IPS-NIHi7 (cell line): ENCODE data around the gene VRK1.
"Not testable (repeated sequence)": the region's sequence is repeated elsewhere in the genome, so short reads cannot be mapped to it uniquely, and the experiment has no call there.

Experiments
- DNase-seq: peaks from one replicate; pipeline ENCODE4 v3.0.0; 2012; ENCODE audit warnings: mixed read lengths; ENCODE audit errors: extremely low spot score

VRK1 gene, protein sequence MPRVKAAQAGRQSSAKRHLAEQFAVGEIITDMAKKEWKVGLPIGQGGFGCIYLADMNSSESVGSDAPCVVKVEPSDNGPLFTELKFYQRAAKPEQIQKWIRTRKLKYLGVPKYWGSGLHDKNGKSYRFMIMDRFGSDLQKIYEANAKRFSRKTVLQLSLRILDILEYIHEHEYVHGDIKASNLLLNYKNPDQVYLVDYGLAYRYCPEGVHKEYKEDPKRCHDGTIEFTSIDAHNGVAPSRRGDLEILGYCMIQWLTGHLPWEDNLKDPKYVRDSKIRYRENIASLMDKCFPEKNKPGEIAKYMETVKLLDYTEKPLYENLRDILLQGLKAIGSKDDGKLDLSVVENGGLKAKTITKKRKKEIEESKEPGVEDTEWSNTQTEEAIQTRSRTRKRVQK

DNA sequence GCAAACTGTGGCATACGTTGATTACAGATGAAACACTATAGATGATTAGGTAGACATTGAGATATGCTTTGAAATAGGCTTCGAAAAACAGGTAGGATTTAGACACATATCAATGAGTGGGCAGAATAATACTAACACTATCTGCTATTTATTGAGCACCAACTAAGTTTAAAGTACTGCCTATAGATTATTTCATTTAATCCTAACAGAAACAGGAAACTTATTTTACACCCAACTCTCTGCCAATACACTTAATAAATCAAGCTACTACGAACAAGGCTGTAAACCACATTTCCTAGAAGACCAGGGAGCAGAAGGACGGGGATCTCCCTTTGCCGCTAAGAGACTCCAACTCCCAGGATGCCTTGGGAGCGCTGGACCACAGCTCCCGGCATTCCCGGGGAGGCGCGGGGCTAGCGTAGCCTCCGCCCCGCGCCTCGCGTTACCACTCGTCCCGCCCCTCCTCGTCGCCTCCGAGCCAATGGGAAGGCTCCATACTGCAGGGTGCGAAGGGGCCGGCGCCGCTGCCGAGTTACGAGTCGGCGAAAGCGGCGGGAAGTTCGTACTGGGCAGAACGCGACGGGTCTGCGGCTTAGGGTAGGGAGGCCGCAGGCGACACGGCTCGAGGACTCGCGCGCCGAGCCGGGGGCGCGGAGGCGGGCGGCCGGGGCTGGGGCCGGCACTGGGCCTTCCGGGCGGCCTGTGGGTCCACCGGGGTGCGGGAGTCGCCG lies at the start of gene VRK1:
VRK1 (plus strand) TSS at position 532 of the 731 bp plus-strand sequence. CDS start 36,090 bp downstream, outside the sequence.
- peak; percentile 98 for DNase-seq

- no peak for DNase-seq
These were observed 49.6 kb upstream of the VRK1 start for GRCh38 chr14:96747608-96748007.

DNA sequence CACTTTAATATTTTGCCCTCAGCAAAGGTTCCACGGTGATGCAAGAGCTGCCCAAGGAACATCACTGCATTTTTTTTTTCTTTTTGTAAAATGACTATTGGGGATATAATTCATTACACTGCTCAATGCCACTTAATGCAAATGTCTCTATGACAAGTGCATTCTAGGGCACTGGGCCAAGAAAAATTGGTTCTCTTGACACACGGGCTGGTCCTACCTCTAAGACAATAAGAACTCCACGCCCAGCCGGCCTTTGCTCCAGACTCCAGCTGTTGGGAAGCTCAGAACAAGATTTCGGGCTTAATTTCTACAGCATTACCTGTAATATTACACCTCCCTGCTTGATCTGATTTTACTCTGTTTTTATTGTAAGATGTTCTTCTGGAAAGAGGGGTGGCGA lies 48.8 kb upstream of the VRK1 start:
- DNase-seq: no peak

DNA sequence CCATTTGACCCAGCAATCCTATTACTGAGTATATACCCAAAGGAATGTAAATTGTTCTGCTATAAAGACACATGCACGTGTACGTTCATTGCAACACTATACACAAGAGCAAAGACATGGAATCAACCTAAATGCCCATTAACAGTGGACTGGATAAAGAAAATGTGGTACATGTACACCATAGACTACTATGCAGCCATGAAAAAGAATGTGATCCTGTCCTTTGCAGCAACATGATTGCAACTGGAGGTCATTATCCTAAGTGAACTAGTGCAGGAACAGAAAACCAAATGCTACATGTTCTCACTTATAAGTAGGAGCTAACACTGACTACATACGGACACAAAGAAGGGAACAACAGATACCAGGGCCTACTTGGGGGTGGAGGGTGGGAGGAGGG lies 45.7 kb upstream of the VRK1 start:
- no peak for DNase-seq

DNA sequence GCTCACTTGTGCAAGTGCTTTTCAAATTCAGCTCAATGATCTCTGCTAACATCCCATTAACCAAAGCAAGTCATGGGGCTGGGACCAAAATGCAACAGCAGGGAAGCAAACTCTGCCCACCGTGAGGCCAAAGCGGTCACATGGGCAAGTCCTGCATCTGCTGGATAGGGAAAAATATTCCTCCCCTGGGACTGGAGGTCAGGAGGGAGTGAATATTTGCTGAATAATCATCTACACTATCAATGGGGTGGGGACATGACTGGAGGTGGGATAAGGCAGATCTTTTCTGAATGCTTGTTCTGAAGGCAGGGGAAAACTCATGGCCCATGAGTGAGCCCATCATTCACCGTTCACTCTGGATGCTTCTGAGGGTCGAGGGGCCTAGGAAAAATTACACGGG lies 45.1 kb upstream of the VRK1 start:
- DNase-seq: no peak

GRCh38 chr14:96752594-96752993 lies 44.6 kb upstream of the VRK1 start:
- no peak for DNase-seq

- no peak for DNase-seq
These were observed 42.9 kb upstream of the VRK1 start for GRCh38 chr14:96754162-96754844.

DNA sequence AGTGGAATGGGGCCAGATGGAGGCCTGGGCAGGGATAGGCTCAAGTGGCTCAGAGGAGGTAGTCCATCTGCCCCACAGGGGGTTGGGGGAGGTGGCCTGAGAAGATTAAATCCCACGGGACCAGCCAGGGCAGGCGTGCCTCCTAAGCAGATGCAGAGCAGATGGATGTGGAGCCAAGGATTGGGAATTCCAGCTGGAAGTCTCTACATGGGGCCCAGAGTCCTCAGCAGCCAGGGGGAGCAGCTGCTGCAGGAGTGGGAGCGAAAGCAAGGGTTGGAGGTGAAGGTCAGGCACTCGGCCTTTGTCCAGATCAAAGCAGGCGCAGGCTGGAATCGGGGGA lies 42.4 kb upstream of the VRK1 start:
- peak; percentile 49 for DNase-seq

GRCh38 chr14:96756745-96757144 lies 40.4 kb upstream of the VRK1 start:
- DNase-seq: no peak

DNA sequence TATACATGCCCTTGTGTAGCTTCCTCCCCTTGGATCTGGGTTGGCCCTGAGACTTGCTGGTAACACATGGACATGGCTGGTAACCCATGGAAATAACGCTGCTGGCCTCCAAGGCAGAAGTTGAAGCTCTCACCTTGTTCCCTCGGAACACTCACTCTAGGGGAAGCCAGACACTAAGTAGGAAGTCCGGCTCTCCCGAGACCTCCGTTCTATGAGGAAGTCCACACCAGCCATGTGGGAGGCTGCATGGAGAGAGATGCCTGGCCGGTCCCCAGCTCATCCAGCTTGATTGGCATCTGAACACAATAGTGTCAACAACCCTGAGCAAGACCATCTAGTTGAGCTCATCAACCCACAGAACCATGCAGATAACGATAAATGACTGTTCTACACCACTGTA lies 39.7 kb upstream of the VRK1 start:
- no peak for DNase-seq

- DNase-seq: no peak
These were observed 36.1 kb upstream of the VRK1 start for GRCh38 chr14:96761066-96761465.

DNA sequence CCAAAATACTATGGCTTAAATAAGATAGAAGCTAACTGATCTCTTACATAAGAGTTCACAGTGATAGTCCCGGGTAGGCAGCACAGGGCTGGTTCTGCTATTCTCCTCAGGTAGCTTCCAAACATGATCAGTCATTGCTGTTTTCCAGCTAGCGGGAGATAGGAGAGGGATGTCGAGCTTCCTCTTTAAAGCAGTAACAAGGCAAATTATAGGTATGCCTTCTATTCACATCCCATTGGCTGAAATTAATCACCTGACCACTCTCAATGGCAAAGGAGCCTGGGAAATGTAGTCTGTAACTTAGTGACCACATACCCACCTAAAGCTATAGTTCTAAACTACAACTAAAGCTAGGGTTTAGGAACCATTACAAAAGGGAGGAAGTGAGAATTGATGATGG lies 34.5 kb upstream of the VRK1 start:
- DNase-seq: peak; percentile 82

DNA sequence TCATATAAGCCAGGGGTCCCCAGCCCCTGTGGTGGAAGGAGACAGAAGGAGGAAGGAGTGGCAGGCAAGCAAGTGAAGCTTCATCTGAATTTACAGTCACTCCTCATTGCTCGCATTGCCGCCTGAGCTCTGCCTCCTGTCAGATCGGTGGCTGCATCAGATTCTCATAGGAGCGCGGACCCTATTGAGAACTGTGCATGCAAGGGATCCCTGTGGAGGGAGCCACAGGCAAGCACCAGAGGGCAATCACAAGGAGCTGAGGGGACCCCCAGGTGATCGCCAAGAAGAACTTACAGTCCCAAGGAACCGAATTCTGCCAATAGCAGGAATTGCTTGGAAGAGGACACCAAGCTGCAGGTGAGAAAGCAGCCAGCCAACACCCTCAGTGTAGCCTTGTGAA lies 33.2 kb upstream of the VRK1 start:
- no peak for DNase-seq

GRCh38 chr14:96765205-96765604 lies 32.0 kb upstream of the VRK1 start:
- DNase-seq: not testable (repeated sequence)

GRCh38 chr14:96772929-96773328 lies 24.3 kb upstream of the VRK1 start:
- no peak for DNase-seq

GRCh38 chr14:96776791-96777190 lies 20.4 kb upstream of the VRK1 start:
- DNase-seq: no peak

- DNase-seq: no peak
These were observed 16.7 kb upstream of the VRK1 start for GRCh38 chr14:96780500-96780899.

DNA sequence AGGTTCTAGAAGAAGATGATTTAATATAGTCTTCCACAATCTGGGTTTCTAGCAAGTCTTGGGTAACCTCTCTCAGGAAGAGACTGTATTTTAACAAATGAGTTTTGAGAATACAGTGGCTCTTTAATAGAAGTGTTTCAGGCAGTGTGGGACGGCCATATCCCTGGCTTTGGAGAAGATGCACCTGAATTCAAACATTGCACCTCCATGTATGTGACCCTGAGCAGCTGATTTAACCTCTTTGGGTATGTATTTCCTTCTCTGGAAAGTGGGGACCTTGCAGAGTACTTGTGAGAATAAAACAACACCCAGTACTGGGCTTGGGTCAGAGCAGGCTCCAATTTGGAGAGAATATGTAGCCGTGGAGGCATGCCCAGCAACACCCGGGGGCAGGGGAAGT lies 15.8 kb upstream of the VRK1 start:
- no peak for DNase-seq

DNA sequence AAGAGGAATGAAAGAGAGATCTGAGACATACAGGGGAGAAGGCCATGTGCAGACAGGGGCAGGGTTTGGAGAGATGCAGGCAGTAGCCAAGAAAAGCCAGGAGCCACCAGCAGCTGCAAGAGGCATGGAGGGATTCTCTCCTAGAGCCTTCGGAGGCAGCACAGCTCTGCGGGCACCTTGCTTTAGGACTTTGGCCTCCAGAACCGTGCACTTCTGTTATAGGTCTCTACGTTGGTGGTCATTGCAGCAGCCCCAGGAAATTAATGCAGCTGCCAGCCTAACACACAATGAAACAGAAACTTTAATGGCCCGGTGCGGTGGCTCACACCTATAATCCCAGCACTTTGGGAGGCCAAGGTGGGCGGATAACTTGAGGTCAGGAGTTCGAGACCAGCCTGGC lies 14.7 kb upstream of the VRK1 start:
- DNase-seq: no peak

- no peak for DNase-seq
These were observed 13.9 kb upstream of the VRK1 start for GRCh38 chr14:96783043-96783914.

GRCh38 chr14:96783915-96784224 lies 13.3 kb upstream of the VRK1 start:
- DNase-seq: no peak

DNA sequence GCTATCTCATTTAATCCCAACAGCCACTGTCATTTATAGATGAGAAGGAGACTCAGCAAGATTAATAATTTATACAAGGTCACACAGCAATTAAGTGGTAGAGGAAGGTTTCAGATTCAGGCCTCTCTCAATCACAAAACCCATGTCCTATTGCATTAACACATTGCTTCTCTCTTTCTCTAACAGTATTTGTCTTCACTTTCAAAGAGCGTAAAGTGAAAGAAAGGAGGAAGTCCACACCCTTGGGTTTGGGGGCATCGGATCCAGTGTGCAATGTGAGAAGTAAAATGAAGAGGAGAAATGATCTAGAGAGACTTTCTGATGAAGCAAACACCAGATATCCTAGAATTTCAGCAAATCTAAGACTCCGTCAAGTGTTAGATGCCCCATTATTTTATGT lies 7.0 kb upstream of the VRK1 start:
- no peak for DNase-seq
